HG03103 (cell line): ENCODE data around the gene CEP120.
A peak's percentile ranks its signal among the peaks of the same experiment; 100 is the strongest.
"Not testable (repeated sequence)": the region's sequence is repeated elsewhere in the genome, so short reads cannot be mapped to it uniquely, and the experiment has no call there.

Experiments
- ATAC-seq: cut with Tn5 transposase; IDR thresholded peaks from one replicate; pipeline ENCODE4 v1.9.1; 2021; ENCODE audit warnings: low read depth; ENCODE audit not compliant: unreplicated experiment

Gene CEP120

GRCh38 chr5:123423278-123424149, at the start of gene CEP120:
TSS of gene CEP120 (minus strand) at chr5:123423403. CDS start at chr5:123422998, 405 bp downstream.
- peak; percentile 95 for ATAC-seq

GRCh38 chr5:123472150-123472924, 49.1 kb upstream of the CEP120 start:
- ATAC-seq, result no peak

GRCh38 chr5:123471385-123471784, 48.2 kb upstream of the CEP120 start:
- no peak for ATAC-seq

- not testable (repeated sequence) for ATAC-seq
Measured at GRCh38 chr5:123466839-123467238, 43.6 kb upstream of the CEP120 start.

GRCh38 chr5:123460296-123460729, 37.1 kb upstream of the CEP120 start:
- ATAC-seq, result no peak

- ATAC-seq, result not testable (repeated sequence)
Measured at GRCh38 chr5:123458994-123459393, 35.8 kb upstream of the CEP120 start.

GRCh38 chr5:123456242-123456641, 33.0 kb upstream of the CEP120 start:
- ATAC-seq, result no peak

- peak; percentile 92 for ATAC-seq
Measured at GRCh38 chr5:123455640-123456039, 32.4 kb upstream of the CEP120 start.

GRCh38 chr5:123455095-123455494, 31.9 kb upstream of the CEP120 start:
- ATAC-seq, result peak; percentile 27

GRCh38 chr5:123454259-123454911, 31.2 kb upstream of the CEP120 start:
- no peak for ATAC-seq

DNA sequence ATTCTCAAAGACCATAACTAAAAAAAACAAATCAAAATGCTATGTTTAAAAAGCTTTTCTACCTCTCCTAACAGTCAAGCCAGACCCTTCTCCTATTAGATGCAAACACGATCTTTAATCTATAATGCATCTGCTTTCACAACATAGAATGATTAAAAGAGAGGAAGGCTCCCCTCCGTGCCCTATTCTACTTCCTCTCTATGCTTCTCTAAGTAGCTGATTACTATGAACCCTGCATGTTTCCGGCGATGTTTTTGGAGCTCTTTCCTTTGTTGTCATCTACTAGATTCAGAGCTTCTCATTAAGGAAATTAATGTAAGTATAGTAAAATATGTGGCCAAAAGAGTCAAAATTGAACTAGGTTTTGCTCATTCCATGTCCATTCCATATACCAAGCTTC, 29.2 kb upstream of the CEP120 start:
- ATAC-seq, result no peak

GRCh38 chr5:123451047-123451446, 27.8 kb upstream of the CEP120 start:
- ATAC-seq, result no peak

GRCh38 chr5:123450640-123451039, 27.4 kb upstream of the CEP120 start:
- no peak for ATAC-seq

DNA sequence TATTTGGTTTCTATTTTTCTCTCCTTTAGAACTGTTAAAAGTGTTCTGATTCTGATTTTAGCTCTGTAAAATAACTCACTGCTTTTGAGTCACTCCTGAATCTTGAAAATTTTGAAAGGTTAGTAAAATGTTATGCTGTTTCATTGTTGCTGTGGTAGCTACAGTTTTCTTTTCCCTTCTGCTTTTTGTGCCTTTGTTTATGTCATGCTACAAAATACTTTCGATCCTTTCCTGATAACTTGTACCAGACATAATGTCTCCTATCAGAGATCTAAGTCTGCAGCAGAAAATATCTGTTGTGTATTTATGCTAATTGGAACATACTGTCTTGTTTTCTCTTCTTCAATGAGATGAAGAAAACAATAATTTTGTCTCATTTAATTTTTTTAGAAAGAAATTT, 26.9 kb upstream of the CEP120 start:
- no peak for ATAC-seq

DNA sequence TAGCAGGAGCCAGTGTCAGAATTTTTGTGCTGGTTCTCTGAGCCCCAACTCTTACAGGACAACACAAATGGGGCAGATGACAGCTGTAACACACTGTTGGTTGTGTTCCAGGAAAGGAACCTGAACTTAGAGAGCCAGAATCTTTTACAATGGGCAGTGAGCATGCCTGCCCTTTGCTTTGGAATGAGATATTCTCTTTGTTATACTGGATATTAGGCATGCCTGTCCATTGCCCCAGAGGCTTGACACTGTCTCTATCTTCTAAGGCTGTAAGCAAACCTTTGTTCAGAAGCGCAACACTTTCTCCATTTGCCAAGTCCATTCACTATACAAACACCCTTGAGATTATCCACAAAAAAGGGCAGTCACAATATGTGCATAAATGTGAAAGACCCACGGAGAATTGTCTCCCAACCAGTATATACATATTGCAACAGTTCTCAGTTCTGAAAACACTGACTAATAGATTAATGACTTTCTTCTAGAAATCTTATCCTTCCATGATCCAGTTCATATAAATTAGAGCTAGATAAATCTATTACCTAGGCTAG, 26.3 kb upstream of the CEP120 start:
- no peak for ATAC-seq

DNA sequence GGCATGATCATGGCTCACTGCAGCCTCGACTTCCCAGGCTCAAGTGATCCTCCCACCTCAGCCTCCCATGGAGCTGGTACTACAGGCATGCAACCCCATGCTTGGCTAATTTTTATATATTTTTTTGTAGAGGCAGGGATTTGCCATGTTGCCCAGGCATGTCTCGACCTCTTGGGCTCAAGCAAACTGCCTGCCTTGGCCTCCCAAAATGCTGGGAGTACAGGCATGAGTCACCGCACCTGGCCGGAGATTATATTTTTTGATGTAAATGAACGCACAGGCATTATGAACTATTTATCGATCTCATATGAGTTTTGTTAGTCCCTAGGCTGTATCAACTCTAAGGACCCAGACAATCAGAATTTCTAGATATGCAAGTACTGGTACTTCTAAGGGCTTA, 25.5 kb upstream of the CEP120 start:
- ATAC-seq, result no peak

DNA sequence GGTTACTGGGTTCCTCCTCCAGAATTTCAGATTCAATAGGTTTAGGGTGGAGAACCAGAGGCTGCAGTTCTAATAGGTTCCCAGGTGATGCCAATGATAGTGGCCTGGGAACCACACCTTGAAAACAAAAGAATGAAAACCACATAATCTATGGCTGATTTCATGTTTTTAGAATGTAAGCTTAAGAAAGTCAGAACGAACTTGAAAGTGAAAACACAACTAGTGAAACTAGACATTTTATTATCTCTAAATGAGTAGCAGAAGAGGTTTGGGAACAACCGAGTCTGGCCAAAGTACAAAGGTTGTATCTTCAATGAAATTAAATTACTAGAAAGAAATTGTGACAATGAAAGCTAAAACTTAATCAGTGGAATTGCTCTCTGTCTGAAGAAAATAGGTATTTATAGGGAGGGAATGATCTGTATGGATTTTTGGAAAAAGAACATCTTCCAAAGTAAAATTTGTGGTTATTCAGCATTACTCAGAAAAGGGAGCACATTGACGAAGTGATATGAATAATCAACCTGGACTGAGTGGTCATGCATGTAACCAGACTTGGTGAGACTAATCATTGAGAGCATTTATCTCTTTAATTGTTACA, 24.9 kb upstream of the CEP120 start:
- ATAC-seq, result peak; percentile 87

DNA sequence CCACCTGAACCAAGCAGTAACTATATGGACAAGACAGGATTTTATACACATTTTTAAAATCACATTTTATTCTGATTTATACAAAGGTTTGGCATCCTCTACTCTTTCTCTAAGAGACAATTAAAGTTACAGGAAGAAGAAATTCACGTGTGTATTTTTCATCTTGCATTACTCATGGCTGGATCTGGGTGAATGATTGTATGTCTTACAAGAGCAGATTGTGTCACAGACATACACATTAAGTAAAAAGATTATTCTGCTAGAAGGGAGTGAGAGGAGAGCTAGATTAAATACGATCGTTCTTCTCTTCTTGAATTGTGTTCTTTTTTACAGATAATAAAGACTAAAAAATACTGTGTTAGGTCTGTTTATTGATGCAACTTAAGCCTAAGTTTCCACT, 20.8 kb upstream of the CEP120 start:
- ATAC-seq, result no peak

DNA sequence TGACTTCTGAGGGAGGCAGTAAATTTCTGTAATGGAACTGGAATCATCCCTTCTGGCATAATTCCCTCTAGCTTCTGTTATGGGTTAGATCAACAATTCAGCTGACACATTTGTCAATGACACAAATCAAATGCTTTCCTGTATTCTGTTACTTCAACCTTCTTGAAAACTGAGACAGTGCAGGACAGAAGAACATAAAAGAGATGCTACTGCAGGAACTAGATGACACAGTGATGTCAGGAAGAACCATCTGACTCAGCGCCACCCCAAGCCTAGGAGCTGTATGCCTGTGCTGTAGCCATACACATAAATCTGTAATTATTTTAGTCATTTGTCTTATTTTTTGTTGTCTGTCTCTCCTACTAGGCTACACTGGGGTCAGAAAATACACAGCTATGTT, 18.2 kb upstream of the CEP120 start:
- ATAC-seq, result peak; percentile 53

DNA sequence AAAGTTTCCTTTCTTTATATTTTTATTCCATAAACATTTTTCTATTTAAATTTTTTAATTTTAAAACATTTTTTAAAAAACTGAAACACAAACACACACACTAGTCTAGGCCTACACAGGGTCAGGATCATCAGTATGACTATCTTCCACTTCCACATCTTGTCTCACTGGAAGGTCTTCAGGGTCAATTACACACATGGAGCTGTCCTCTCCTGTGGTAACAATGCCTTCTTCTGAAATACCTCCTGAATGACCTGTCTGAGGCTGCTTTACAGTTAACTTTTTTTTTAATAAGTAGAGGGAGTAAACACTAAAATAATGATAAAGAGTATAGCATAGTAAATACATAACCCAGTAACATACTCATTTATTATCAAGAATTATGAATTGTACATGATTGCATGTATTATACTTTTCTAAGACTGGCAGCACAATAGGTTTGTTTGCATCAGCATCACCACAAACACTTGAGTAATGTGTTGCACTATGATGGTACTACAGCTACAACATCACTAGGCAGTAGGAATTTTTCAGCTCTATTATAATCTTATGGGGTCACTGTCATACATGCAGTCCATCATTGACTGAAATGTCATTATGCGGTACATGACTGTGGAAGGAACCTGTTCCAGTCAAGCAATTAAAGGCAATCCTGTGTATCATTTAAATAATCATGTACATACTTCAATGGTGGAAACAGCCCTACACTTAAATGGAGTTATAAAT, 17.4 kb upstream of the CEP120 start:
- no peak for ATAC-seq
